ENCODE results near the gene MOB3B.

MOB3B gene

DNA sequence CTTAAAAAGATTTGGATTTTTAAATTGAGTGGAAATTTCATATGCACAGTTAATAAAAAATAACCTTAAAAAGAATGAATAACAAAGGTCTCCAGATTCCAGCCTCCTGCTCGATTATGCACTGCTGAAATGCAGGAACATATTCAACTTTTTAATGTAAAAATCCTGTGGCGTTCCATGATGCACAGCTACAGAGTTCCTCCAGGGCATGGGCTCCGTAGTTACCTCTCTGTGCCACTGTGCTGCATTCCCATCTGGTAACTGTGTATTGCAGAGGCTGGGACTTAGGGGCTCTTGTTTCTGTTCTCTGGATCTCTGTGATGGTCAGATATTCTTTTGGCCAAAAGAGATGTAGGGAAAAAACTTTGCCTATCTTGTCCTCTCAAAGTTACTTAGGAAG, 201.1 kb downstream of the MOB3B start:
- CTCF ChIA-PET, result no interaction called here
- DNase-seq (ENCODE audit: extremely low spot score), result no peak
- TF ChIP-seq FOXK2 (IDR thresholded peaks at IDR 0.05) (no peak), L3MBTL2 (conservative IDR thresholded peaks at IDR 0.05) (no peak)
- POLR2A ChIA-PET, result no interaction called here

DNA sequence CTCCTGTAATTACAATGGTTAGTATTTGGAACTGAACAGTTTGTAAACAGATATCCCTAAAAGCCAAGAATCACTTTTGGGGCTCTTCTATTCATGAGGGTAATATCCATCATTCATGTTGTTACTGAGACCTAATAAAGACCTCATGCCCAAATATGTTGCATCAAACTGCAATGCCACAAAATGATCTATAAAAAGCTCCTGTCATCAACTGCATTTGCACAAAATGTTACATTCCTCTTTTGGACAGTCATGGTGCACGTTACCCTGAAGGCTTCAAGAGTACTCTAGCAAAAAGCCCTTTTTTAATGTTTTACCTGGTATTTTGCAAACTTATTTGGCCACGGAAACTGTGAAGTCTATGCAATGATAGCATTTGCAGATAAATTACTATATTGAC, 218.4 kb downstream of the MOB3B start:
- POLR2A ChIA-PET, result no interaction called here
- TF ChIP-seq ELF4 (IDR thresholded peaks at IDR 0.05), result no peak
- TF ChIP-seq CTBP1 (IDR thresholded peaks at IDR 0.05; ENCODE audit: borderline replicate concordance), result no peak
- TF ChIP-seq FOXA1 (IDR thresholded peaks at IDR 0.05), result no peak
- no peak for TF ChIP-seq FOXK2 (IDR thresholded peaks at IDR 0.05)
- TF ChIP-seq ARNT (IDR thresholded peaks at IDR 0.05), result no peak
- TF ChIP-seq TARDBP (IDR thresholded peaks at IDR 0.05), result no peak
- no peak for TF ChIP-seq SUZ12 (IDR thresholded peaks at IDR 0.05)
- no peak for TF ChIP-seq ZNF384 (IDR thresholded peaks at IDR 0.05)
- TF ChIP-seq, protein P1, sequence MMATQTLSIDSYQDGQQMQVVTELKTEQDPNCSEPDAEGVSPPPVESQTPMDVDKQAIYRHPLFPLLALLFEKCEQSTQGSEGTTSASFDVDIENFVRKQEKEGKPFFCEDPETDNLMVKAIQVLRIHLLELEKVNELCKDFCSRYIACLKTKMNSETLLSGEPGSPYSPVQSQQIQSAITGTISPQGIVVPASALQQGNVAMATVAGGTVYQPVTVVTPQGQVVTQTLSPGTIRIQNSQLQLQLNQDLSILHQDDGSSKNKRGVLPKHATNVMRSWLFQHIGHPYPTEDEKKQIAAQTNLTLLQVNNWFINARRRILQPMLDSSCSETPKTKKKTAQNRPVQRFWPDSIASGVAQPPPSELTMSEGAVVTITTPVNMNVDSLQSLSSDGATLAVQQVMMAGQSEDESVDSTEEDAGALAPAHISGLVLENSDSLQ (IDR thresholded peaks at IDR 0.05), result no peak
- no peak for TF ChIP-seq HDGF (IDR thresholded peaks at IDR 0.05; ENCODE audit: borderline replicate concordance)
- TF ChIP-seq LEF1 (IDR thresholded peaks at IDR 0.05; ENCODE audit: borderline replicate concordance), result no peak
- TF ChIP-seq FOXM1 (IDR thresholded peaks at IDR 0.05; ENCODE audit: borderline replicate concordance), result no peak
- no peak for TF ChIP-seq BHLHE40 (IDR thresholded peaks at IDR 0.05; ENCODE audit: borderline replicate concordance)
- TF ChIP-seq SP1 (IDR thresholded peaks at IDR 0.05), result no peak
- no peak for TF ChIP-seq NFRKB (IDR thresholded peaks at IDR 0.05)
- TF ChIP-seq L3MBTL2 (conservative IDR thresholded peaks at IDR 0.05), result no peak
- DNase-seq (ENCODE audit: extremely low spot score), result no peak
- CTCF ChIA-PET, result no interaction called here

DNA sequence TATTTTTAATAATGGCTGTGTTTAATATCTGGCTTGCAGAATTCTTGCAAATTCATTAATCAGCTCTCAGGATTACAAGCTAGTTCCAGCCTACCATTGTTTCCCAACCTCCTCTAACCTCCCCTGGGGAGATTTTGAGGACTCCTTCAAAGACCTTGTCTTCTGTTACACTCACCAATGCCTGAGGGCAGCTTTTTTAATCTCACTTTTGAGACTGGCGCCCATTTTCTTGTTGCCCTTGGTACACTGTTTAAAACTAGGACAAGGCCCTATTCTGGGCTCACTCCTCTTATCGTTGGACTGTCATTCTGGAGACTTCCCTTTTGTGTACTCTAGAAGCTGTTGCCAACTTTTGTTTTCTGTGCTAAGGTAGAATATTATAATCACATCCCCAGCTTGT, 219.0 kb downstream of the MOB3B start:
- TF ChIP-seq TARDBP (IDR thresholded peaks at IDR 0.05) (no peak), HDGF (IDR thresholded peaks at IDR 0.05; ENCODE audit: borderline replicate concordance) (no peak), FOXM1 (IDR thresholded peaks at IDR 0.05; ENCODE audit: borderline replicate concordance) (no peak), NFRKB (IDR thresholded peaks at IDR 0.05) (no peak), SP1 (IDR thresholded peaks at IDR 0.05) (no peak), BHLHE40 (IDR thresholded peaks at IDR 0.05; ENCODE audit: borderline replicate concordance) (no peak), FOXA1 (IDR thresholded peaks at IDR 0.05) (no peak), ZNF384 (IDR thresholded peaks at IDR 0.05) (no peak), FOXK2 (IDR thresholded peaks at IDR 0.05) (no peak), ELF4 (IDR thresholded peaks at IDR 0.05) (no peak), L3MBTL2 (conservative IDR thresholded peaks at IDR 0.05) (no peak), ARNT (IDR thresholded peaks at IDR 0.05) (no peak), LEF1 (IDR thresholded peaks at IDR 0.05; ENCODE audit: borderline replicate concordance) (no peak)
- TF ChIP-seq, protein P1 (IDR thresholded peaks at IDR 0.05), result no peak
- POLR2A ChIA-PET, result no interaction called here
- CTCF ChIA-PET, result no interaction called here

DNA sequence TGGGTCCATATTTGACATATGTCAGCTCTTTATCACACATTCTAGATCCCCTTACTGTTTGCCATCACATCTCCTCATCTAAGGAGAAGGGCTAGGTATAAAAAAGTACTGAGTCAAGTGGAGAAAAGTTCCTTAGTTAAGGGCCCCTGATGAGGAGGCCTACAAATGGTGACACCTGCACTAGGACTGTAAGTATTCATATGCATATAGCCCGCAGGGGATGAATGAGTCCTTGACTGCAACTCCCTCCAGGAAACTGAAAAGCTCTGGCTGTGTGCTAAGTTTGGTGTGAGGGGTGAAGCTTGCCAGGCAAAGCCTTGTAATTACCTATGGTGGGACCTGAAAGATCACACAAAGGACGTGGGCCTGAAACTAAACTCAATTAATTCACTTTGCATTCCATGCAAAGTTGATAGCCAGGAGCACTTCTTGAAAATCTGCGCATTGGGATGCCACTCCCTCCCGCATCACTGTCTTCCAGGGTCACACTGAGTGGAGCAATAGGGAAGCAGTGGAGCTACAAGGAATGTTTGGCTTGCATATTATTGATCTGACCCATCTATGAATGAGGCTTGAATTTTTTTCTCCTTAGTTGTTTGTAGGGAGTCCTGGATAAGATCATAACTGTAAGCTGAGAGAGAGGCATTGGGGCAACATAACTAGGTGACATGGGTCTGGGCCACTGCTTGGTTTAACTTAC, 220.8 kb downstream of the MOB3B start:
- no peak for TF ChIP-seq FOXA1 (IDR thresholded peaks at IDR 0.05)
- TF ChIP-seq LEF1 (IDR thresholded peaks at IDR 0.05; ENCODE audit: borderline replicate concordance), result no peak
- no peak for TF ChIP-seq FOXM1 (IDR thresholded peaks at IDR 0.05; ENCODE audit: borderline replicate concordance)
- no peak for TF ChIP-seq SP1 (IDR thresholded peaks at IDR 0.05)
- no peak for TF ChIP-seq SUZ12 (IDR thresholded peaks at IDR 0.05)
- TF ChIP-seq L3MBTL2 (conservative IDR thresholded peaks at IDR 0.05), result no peak
- TF ChIP-seq CTBP1 (IDR thresholded peaks at IDR 0.05; ENCODE audit: borderline replicate concordance), result no peak
- no peak for TF ChIP-seq HDGF (IDR thresholded peaks at IDR 0.05; ENCODE audit: borderline replicate concordance)
- no peak for TF ChIP-seq BHLHE40 (IDR thresholded peaks at IDR 0.05; ENCODE audit: borderline replicate concordance)
- ChIA-PET CTCF (no interaction called here), POLR2A (no interaction called here)
- DNase-seq (ENCODE audit: extremely low spot score), result no peak

More for the DNA sequence above, 219.0 kb downstream of the MOB3B start:
- DNase-seq (ENCODE audit: extremely low spot score), result no peak

DNA sequence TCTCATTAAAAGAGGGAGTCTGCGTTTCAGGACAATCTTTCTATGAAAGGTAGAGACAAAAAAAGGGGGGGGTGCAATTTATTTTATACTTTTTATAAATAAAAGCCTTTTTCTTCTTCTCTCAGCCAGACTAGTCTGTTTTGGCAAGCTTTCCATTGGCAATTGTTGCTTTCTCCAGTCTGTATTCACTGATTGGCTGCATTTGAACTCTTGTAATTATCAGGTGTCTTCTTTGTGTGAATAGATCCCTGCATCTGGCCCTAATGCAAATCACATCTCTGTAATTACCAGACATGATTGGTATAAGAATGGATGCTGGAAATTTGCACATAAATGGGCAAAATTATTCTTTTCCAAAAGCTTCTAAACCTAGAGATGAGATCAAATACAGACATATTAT, 225.1 kb downstream of the MOB3B start:
- no peak for DNase-seq (ENCODE audit: extremely low spot score)
- TF ChIP-seq ARNT (IDR thresholded peaks at IDR 0.05) (no peak), NFRKB (IDR thresholded peaks at IDR 0.05) (no peak), BHLHE40 (IDR thresholded peaks at IDR 0.05; ENCODE audit: borderline replicate concordance) (no peak), FOXK2 (IDR thresholded peaks at IDR 0.05) (no peak), CTBP1 (IDR thresholded peaks at IDR 0.05; ENCODE audit: borderline replicate concordance) (no peak), SP1 (IDR thresholded peaks at IDR 0.05) (no peak), LEF1 (IDR thresholded peaks at IDR 0.05; ENCODE audit: borderline replicate concordance) (no peak), FOXA1 (IDR thresholded peaks at IDR 0.05) (no peak), L3MBTL2 (conservative IDR thresholded peaks at IDR 0.05) (no peak), ELF4 (IDR thresholded peaks at IDR 0.05) (no peak), HDGF (IDR thresholded peaks at IDR 0.05; ENCODE audit: borderline replicate concordance) (no peak), FOXM1 (IDR thresholded peaks at IDR 0.05; ENCODE audit: borderline replicate concordance) (no peak)
- POLR2A ChIA-PET, result no interaction called here
- CTCF ChIA-PET, result no interaction called here

DNA sequence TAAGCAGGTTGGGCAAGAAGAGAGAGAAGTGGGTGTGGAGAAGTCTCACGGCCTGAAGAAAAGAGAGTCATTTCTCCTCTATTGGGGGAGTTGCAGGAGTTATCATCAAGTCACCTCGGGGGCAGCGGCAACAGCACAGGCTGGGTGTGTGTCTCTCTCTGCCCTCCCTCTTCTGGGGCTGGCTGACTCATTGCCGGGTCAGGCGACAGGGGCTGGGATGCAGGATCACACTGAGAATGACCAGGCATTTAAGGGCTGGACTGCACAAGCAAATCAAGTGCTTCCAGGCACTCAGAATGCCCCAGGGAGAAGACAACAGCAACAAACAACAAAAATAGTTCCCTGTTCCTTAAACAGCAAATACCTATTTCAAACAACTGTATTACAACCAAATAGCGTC, 226.4 kb downstream of the MOB3B start:
- TF ChIP-seq BHLHE40 (IDR thresholded peaks at IDR 0.05; ENCODE audit: borderline replicate concordance), result no peak
- no peak for TF ChIP-seq ELF4 (IDR thresholded peaks at IDR 0.05)
- DNase-seq (ENCODE audit: extremely low spot score), result no peak
- POLR2A ChIA-PET, result no interaction called here
- CTCF ChIA-PET, result no interaction called here

DNA sequence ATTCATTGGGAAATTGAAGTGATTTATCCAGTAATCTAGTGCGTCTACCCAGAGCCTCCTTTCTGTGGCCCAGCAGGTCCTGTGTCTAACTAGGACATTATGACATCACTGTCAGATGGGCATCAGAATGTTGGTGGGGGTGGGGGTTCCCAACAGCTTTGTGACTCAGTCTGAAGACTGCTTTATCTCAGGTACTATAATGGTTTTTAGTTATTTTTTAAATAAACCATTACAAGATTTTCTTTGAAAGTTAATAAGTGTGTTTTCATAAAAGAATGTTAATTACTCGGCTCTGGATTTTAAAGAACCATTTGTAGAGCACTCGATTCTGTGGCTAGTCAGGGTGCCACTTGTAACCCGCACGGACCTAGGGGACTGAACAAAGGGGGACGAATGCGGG, 232.6 kb downstream of the MOB3B start, which contains the start of gene EQTN:
TSS of gene EQTN (minus strand) at position 101 of the 400 bp plus-strand sequence. CDS start at position 6, 95 bp downstream.
- no peak for DNase-seq (ENCODE audit: extremely low spot score)
- ChIA-PET POLR2A (no interaction called here), CTCF (interaction anchor here (0.6 kb wide), 1 partner anchor 439 kb away, joined by 3 read pairs; no protein-coding TSS in a partner anchor)
- TF ChIP-seq FOXA1 (IDR thresholded peaks at IDR 0.05), result no peak
- TF ChIP-seq BHLHE40 (IDR thresholded peaks at IDR 0.05; ENCODE audit: borderline replicate concordance), result no peak
- no peak for TF ChIP-seq HDGF (IDR thresholded peaks at IDR 0.05; ENCODE audit: borderline replicate concordance)
- TF ChIP-seq L3MBTL2 (conservative IDR thresholded peaks at IDR 0.05), result no peak
- no peak for TF ChIP-seq ZNF384 (IDR thresholded peaks at IDR 0.05)
- no peak for TF ChIP-seq TARDBP (IDR thresholded peaks at IDR 0.05)
- TF ChIP-seq, protein P1 (IDR thresholded peaks at IDR 0.05), result no peak
- TF ChIP-seq LEF1 (IDR thresholded peaks at IDR 0.05; ENCODE audit: borderline replicate concordance), result no peak
- TF ChIP-seq SP1 (IDR thresholded peaks at IDR 0.05), result no peak
- no peak for TF ChIP-seq FOXK2 (IDR thresholded peaks at IDR 0.05)
- no peak for TF ChIP-seq NFRKB (IDR thresholded peaks at IDR 0.05)
- no peak for TF ChIP-seq ARNT (IDR thresholded peaks at IDR 0.05)
- no peak for TF ChIP-seq FOXM1 (IDR thresholded peaks at IDR 0.05; ENCODE audit: borderline replicate concordance)
- no peak for TF ChIP-seq SUZ12 (IDR thresholded peaks at IDR 0.05)
